ENCODE data around the gene SETMAR. TPM values are rescaled to one million over a fixed set of nuclear protein-coding genes. Genes with fewer than 3 reads are reported as not detected.

The SETMAR gene
- total and polyA plus RNA-seq, 2 donors from 2014 or later = 16.0 to 21.4 TPM

DNA sequence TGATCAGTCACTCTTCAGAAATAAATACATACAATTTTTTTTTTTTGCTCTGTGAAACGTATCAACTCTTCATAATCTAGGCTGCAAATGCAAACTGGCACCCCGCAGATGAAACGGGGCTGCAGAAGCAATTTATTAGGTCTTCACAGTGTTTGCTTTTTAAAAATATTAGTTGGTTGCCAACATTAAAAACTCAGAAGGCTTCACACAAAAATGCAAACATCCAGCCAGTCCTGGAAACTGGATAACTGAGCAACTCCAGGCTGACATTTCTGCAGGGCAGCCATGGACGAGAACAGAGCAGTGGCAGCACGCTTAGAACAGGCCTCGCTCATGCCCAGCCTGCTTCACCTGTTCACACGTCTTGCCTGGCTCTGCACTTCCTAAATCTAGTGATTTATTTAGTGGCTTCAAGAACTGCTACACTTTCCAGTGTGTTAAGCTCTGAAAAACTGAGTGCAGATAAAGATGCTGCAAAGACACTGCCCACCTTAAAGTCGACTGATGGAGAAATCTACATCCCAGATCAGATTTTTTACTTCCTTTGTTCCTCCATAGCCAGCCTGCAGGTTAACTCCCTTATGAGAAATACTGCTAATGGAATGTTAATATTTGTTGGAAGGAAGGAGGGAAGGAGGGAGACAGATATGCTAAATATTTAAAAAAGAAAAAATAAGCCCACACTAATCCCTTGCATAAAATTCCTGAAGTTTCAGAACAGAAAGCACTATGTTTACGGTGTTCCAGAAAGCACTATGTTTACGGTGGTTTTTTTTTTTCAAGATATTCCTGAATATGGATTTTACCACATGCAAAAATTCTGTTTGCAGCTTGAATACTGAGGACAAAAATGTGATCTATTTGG is 53.6 kb downstream of the SETMAR start:
- peak overlapping the region; percentile 33 to 63 for H3K27ac ChIP-seq (ENCODE audit: low read depth in 2 of 2, low read length in 2 of 2)
- no peaks in the 10 kb centered on the region for H3K9me3 ChIP-seq (ENCODE audit: control insufficient read depth in 2 of 3, insufficient read depth in 1 of 3, low read length in 3 of 3)
- H3K9ac ChIP-seq (ENCODE audit: low read length in 3 of 3) = peak overlapping the region in 2 of 3 donors; percentile 24 to 47
- H3K36me3 ChIP-seq (ENCODE audit: control insufficient read depth in 2 of 3, insufficient read depth in 3 of 3, low read length in 3 of 3) = peaks cover 0 to 5% (median under 1%) of the 10 kb centered on the region in 3 donors
- DNase-seq (peak in 3 of 5 donors; percentile 36 to 49 (median 40)), FAIRE-seq (no peak)
- H3K27me3 ChIP-seq (ENCODE audit: control insufficient read depth, insufficient read depth, low read length) = no peaks in the 10 kb centered on the region
- TF ChIP-seq CTCF (IDR thresholded peaks at IDR 0.05; ENCODE audit: borderline replicate concordance, extremely low read depth, insufficient read depth) = no peak
- H3K4me1 ChIP-seq (ENCODE audit: control insufficient read depth in 2 of 3, insufficient read depth in 2 of 3, low read depth in 1 of 3, low read length in 3 of 3) = peaks cover 11 to 18% (median 11%) of the 10 kb centered on the region in 3 donors
- intact Hi-C loops (cut with DNase I) = loop anchor here (10.0 kb wide), 1 partner anchor 278 kb away; no protein-coding TSS in a partner anchor
- H3K4me3 ChIP-seq (ENCODE audit: low read length in 3 of 3) = no peak overlapping the region

DNA sequence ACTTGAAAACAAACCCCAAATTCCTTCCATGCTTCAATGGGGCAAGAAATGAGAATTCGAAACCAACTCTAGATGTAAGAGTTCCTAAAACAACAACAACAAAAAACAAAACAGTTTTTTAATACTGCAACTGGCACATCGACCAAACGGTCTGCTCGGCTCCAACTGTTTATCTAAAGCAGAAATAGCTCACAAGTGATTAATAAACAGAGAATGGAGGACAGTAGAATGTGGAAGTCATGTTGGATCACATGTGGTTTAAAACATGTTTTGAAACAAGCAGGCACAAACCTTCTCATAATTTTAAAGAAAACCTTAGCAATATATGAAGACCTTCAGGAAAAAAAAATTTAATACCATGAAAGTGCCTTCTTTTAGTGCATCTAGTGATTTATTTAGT is 55.1 kb downstream of the SETMAR start:
- no peak overlapping the region for H3K27ac ChIP-seq (ENCODE audit: low read depth in 2 of 2, low read length in 2 of 2)
- DNase-seq (no peak), FAIRE-seq (no peak)
- intact Hi-C loops (cut with DNase I) = loop anchor here (10.0 kb wide), 1 partner anchor 277 kb away; no protein-coding TSS in a partner anchor
- H3K36me3 ChIP-seq (ENCODE audit: control insufficient read depth in 2 of 3, insufficient read depth in 3 of 3, low read length in 3 of 3) = peaks cover 0 to 10% (median 2%) of the 10 kb centered on the region in 3 donors
- TF ChIP-seq CTCF (IDR thresholded peaks at IDR 0.05; ENCODE audit: borderline replicate concordance, extremely low read depth, insufficient read depth) = no peak
- H3K9ac ChIP-seq (ENCODE audit: low read length in 3 of 3) = no peak overlapping the region
- H3K27me3 ChIP-seq (ENCODE audit: control insufficient read depth, insufficient read depth, low read length) = no peaks in the 10 kb centered on the region
- H3K4me3 ChIP-seq (ENCODE audit: low read length in 3 of 3) = no peak overlapping the region
- no peaks in the 10 kb centered on the region for H3K9me3 ChIP-seq (ENCODE audit: control insufficient read depth in 2 of 3, insufficient read depth in 1 of 3, low read length in 3 of 3)
- peaks cover 11 to 18% (median 11%) of the 10 kb centered on the region in 3 donors for H3K4me1 ChIP-seq (ENCODE audit: control insufficient read depth in 2 of 3, insufficient read depth in 2 of 3, low read depth in 1 of 3, low read length in 3 of 3)

- Histone ChIP-seq H3K4me3 (ENCODE audit: low read length in 3 of 3) (no peak overlapping the region), H3K27ac (ENCODE audit: low read depth in 2 of 2, low read length in 2 of 2) (no peak overlapping the region), H3K9me3 (ENCODE audit: control insufficient read depth in 2 of 3, insufficient read depth in 1 of 3, low read length in 3 of 3) (no peaks in the 10 kb centered on the region), H3K9ac (ENCODE audit: low read length in 3 of 3) (no peak overlapping the region), H3K4me1 (ENCODE audit: control insufficient read depth in 2 of 3, insufficient read depth in 2 of 3, low read depth in 1 of 3, low read length in 3 of 3) (peaks cover 11 to 18% (median 11%) of the 10 kb centered on the region in 3 donors), H3K36me3 (ENCODE audit: control insufficient read depth in 2 of 3, insufficient read depth in 3 of 3, low read length in 3 of 3) (peaks cover 0 to 10% (median 2%) of the 10 kb centered on the region in 3 donors), H3K27me3 (ENCODE audit: control insufficient read depth, insufficient read depth, low read length) (no peaks in the 10 kb centered on the region)
- no peak for TF ChIP-seq CTCF (IDR thresholded peaks at IDR 0.05; ENCODE audit: borderline replicate concordance, extremely low read depth, insufficient read depth)
- intact Hi-C loops (cut with DNase I) = loop anchor here (10.0 kb wide), 1 partner anchor 275 kb away; no protein-coding TSS in a partner anchor
- no peak for DNase-seq
- FAIRE-seq = peak; percentile 15
Observed at GRCh38 chr3:4359805-4360502, 56.8 kb downstream of the SETMAR start.

All from kidney (tissue), 14 donors.